ENCODE measurements around the gene STKLD1. TPM values are rescaled to one million over a fixed set of nuclear protein-coding genes. Genes with fewer than 3 reads are reported as not detected.

STKLD1 gene
- total and polyA plus RNA-seq, 2 donors, result 0.94 to 1.5 TPM

Other genes starting within 250 kb of the STKLD1 start
- 3.0 TPM for gene GBGT1, start 212.5 kb upstream of the STKLD1 start, total RNA-seq
- gene GBGT1, start 212.5 kb upstream of the STKLD1 start, polyA plus RNA-seq, result 5.3 TPM
- gene OBP2B, start 167.1 kb upstream of the STKLD1 start, total RNA-seq, result not detected
- 0.09 TPM for gene OBP2B, start 167.1 kb upstream of the STKLD1 start, polyA plus RNA-seq
- 0.14 TPM for gene ABO, start 101.2 kb upstream of the STKLD1 start, total RNA-seq
- 1.3 TPM for gene ABO, start 101.2 kb upstream of the STKLD1 start, polyA plus RNA-seq
- 13.6 TPM for gene SURF6, start 40.2 kb upstream of the STKLD1 start, total RNA-seq
- gene SURF6, start 40.2 kb upstream of the STKLD1 start, polyA plus RNA-seq, result 17.2 TPM
- gene MED22, start 28.2 kb upstream of the STKLD1 start, total RNA-seq, result 13.1 TPM
- gene MED22, start 28.2 kb upstream of the STKLD1 start, polyA plus RNA-seq, result 13.6 TPM
- 2,397 TPM for gene RPL7A, start 28.1 kb upstream of the STKLD1 start, total RNA-seq
- 3,092 TPM for gene RPL7A, start 28.1 kb upstream of the STKLD1 start, polyA plus RNA-seq
- 31.9 TPM for gene SURF1, start 19.9 kb upstream of the STKLD1 start, total RNA-seq
- gene SURF1, start 19.9 kb upstream of the STKLD1 start, polyA plus RNA-seq, result 84.0 TPM
- 21.9 TPM for gene SURF2, start 19.8 kb upstream of the STKLD1 start, total RNA-seq
- 34.0 TPM for gene SURF2, start 19.8 kb upstream of the STKLD1 start, polyA plus RNA-seq
- 87.3 TPM for gene SURF4, start 306 bp upstream of the STKLD1 start, total RNA-seq
- gene SURF4, start 306 bp upstream of the STKLD1 start, polyA plus RNA-seq, result 52.0 TPM
- gene REXO4, start 41.6 kb downstream of the STKLD1 start, total RNA-seq, result 20.4 TPM
- 17.5 TPM for gene REXO4, start 41.6 kb downstream of the STKLD1 start, polyA plus RNA-seq
- gene ADAMTS13, start 46.0 kb downstream of the STKLD1 start, total RNA-seq, result 0.94 TPM
- gene ADAMTS13, start 46.0 kb downstream of the STKLD1 start, polyA plus RNA-seq, result 11.8 TPM
- 6.1 TPM for gene CACFD1, start 83.6 kb downstream of the STKLD1 start, total RNA-seq
- 9.1 TPM for gene CACFD1, start 83.6 kb downstream of the STKLD1 start, polyA plus RNA-seq
- 2.0 TPM for gene SLC2A6, start 102.7 kb downstream of the STKLD1 start, total RNA-seq
- gene SLC2A6, start 102.7 kb downstream of the STKLD1 start, polyA plus RNA-seq, result 5.5 TPM
- gene MYMK, start 148.6 kb downstream of the STKLD1 start, total RNA-seq, result 0.47 TPM
- gene MYMK, start 148.6 kb downstream of the STKLD1 start, polyA plus RNA-seq, result 0.39 TPM
- gene ADAMTSL2, start 158.3 kb downstream of the STKLD1 start, total RNA-seq, result 1.7 TPM
- 0.68 TPM for gene ADAMTSL2, start 158.3 kb downstream of the STKLD1 start, polyA plus RNA-seq
- 2.0 TPM for gene FAM163B, start 233.0 kb downstream of the STKLD1 start, total RNA-seq
- gene FAM163B, start 233.0 kb downstream of the STKLD1 start, polyA plus RNA-seq, result 0.27 TPM